ENCODE measurements around the gene PDC.
"Not testable (repeated sequence)": the region's sequence is repeated elsewhere in the genome, so short reads cannot be mapped to it uniquely, and the experiment has no call there.

The PDC gene

DNA sequence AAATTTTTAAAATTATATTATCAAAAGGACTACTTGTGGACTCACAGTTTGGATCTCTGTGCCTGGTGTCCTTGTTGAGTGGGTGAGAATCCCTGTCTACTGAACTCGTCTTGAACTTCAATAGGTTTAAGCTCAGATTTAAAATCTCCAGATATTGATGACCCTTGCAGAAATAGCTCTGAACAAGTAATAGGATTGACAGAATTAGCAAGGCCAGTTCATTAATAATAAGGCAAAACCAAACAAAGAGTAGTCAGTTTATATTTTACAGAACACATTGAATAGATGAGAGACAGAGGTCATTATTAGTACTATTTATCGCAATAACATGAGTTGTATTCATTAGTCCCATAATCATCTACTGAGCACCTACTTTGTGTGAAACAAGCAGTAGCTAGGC, at the start of gene PDC:
Gene PDC (minus strand): TSS at position 101 of the 400 bp plus-strand sequence. CDS start 11,655 bp downstream, outside the sequence.
- DNase-seq: no peak

DNA sequence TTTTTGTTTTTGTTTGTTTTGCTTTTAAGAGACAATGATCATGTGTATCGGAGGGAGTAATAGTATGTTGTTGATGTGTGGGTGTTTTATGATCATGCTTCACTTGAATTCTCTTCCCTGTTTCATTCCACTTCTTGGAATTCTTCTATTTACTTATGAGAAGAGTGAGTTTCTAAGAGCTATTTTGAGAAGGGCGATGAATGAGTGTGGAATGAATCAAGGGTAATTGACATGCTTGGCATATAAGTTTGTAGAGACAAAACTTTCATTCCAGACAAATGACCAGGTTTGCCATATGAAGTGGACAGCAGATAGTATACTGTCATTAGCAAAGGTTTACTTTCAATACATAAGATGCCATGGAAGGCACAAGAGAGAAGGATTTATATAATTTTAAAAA, 42.3 kb upstream of the PDC start:
- no peak for DNase-seq

DNA sequence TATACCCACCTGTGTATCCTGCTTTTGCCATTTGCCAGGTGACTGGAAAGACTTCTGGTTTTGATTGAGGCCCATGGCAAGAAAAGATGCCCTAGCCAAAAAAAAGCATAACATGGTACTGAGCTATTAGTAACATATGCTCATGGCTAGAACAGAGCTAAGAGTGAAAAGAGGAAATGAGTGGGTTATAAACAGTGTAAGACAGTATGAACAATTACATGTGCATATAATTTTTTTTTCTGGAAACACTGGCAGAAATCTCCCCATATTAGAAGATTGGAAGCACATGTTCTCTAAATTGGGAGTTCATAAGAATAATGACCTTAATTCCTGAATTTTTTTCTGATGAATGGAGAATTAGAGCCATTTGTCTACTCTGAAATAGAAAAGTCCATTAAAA, 41.2 kb upstream of the PDC start:
- no peak for DNase-seq

DNA sequence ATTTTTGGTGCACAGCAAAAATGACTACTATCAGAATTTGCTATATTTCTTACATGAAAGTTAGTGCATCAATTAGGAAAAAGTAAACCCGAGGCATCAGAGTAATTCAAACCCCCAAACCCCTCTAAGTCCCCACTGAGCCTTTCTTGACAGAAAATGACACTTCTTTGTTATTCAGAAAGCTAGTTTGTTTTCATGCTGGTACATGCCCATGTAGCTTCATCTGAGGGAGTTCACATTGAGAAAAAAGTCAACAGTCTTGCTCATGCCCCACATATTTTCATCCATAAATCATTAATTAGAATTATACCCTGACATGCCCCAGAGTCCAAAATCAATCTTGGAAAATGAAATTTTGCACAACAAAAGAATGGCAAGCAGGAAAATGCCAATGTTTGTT, 39.9 kb upstream of the PDC start:
- DNase-seq: no peak

DNA sequence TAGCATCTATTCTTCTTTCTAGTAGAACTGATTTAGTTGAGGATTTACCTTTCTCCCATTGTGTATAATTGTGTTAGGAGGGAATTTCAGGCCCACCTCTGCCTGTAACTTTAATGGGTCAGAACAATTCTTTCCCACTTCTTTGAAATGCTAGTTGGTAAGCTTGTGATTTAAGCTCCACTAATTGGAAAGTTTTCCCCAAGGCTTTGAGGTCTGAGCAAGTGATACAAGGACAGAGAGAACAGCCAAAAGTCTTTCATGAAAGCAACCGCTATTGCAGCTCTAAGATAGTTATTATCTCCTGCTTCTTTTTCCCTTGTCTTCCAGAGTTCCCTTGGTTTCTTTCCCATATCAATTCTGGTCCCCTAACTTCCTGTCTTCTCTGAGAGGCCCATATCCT, 38.7 kb upstream of the PDC start:
- DNase-seq: no peak

DNA sequence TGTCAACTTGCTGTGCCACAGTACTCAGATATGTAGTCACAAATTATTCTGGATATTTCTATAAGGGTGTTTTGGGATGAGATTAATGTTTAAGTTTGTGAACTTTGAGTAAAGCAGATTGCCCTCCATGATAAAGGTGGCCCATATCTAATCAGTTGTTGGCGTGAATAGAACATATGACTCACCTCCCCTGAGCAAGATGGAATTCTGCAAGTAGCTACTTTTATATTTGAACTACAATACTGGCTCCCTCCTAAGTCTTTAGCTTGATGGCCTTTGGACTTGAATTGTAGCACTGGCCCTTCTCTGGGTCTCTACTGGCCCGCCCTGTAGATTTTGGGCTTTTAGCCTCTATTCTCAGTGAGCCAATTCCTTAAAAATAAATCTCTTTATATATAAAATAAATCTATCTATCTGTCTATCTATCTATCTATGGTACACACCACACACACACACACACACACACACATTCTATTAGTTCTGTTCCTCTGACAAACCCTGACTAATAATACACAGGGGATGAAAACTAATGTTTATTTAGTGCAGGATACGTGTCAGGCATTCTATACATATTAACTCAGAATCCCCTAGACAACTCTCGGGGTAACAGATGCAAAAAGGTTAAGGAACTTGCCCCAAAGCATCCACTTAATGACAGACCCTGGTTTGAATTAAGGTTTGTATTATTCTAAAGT, 37.9 kb upstream of the PDC start:
- DNase-seq: no peak

DNA sequence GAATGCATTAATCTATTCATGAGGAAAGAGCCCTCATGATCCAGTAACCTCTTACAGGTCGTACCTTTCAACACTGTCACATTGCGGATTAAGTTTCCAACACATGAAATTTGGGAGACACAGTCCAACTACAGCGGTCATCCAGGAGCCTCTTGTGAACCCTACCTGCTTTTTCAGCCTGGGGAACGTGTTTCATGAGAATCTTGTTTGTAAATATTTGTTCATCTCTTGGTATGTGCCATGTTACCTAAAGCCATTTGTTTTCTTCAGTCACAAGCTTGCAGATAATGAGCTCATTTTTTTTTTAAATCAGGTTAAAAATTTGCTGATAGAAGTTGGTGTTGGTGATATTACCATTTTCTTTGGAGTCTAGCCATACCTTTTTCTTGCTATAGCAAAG, 37.2 kb upstream of the PDC start:
- DNase-seq: no peak

DNA sequence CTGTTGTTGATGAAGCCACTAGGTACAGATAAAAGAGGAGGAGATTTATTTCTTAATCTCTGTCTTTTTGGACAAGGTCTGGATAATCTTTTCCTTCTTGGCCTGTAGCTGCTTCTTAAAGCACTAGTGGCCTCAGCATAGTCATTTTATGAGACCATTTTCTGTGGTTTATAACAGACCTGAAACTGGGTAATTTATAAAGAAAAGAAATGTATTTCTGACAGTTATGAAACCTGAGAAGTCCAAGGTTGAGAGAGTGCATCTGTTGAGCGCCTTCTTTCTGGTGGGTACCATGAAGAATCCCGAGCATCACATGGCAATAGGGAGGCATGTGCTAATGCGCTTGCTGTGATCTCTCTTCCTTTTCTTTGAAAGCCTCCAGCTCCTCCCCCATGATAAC, 36.7 kb upstream of the PDC start:
- DNase-seq: no peak

DNA sequence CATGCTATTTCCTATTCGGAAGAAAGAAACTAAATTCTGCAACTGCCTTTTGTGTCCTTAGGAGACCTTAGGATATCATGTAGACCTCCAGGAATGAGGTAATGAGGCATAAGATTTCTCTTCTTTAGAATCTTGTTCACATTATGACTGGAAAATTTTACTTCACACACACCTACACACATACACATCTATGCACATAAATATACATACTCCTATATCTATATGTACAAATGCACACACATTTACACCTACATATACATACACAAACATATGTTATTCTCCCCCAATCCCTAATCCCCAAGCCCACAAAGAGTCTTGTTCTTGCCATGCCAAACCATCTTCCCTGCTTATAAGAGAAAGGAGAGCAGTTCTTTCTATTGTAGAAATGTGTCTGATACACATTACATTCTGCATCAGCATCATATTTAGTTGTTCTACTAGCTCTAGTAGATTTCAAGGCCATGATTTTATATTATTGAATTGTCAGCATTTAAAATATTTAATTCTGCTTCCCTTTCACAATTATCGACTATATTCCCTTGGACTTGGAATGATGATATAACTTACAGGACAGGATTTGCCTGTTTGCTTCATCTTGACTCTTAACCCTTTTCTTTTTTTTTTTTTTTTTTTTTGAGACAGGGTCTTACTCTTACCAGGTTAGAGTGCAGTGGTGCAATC, 35.4 kb upstream of the PDC start:
- no peak for DNase-seq

DNA sequence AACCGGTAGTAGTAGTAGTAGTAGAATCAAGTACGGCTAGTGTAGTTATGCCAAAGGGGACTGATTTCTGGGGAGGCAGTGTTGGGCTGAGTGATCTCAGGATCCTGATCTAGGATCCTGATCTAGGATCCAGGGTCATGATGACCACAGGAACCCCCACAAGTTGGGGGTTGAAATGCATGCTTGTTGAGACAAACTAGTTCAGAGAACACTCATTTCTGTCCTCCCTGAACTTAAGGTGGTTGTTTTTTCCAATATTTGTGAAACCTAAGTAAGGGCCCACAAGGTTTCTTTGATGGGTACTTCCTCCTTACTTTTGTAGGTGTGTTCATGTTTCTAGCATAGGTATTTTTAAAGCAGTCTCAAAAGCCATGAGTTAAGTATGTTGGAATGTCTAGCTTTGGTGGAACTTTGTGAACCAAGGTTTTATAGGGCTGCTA, 33.9 kb upstream of the PDC start:
- no peak for DNase-seq

DNA sequence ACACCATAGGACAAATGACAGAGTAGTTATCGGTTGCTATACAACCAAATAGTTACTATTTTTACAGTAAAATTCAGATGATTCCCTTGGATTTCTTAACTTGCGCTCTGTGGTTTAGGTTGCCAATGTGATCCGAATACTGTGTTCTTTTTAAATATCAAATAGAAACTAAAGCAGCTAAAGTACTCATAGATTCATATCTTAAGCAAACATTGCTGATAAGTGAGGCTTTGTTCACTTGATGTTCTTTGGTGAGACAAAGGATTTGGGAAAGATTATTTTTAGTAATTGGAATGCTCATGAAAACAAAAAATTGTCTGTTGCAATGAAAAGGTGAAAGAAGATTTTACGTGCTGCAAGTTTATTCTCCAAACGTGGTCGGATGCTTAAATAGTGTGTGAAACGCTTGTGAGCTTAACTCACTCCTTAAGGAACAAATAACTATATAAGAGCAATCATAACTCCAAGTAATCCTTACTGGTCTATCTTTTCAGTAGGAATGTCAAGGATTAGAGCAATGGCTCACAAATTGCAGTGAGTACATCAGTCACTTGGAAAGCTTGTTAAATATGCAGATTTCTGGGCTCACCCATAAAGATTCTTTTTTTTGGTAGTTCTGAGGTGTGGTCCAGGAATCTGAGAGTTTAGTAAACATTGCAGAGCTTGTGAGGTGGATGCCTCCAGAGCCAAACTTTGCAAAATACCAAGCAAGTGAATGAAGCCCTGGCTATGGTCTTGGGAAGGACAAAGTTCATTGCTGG, 31.8 kb upstream of the PDC start:
- DNase-seq: no peak

DNA sequence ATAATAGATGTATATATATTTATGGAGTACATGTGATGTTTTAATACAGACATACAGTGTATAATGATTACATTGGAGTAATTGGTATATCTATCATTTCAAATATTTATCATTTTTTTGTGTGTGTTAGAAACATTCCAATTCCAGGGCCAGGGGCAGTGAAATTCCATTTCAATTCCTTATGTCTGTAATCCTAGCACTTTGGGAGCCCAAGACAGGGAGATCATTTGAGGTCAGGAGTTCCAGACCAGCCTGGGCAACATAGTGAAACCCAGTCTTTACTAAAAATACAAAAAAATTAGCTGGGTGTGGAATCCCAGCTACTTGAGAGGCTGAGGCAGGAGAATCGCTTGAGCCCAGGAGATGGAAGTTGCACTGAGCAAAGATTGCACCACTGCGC, 30.4 kb upstream of the PDC start:
- no peak for DNase-seq

DNA sequence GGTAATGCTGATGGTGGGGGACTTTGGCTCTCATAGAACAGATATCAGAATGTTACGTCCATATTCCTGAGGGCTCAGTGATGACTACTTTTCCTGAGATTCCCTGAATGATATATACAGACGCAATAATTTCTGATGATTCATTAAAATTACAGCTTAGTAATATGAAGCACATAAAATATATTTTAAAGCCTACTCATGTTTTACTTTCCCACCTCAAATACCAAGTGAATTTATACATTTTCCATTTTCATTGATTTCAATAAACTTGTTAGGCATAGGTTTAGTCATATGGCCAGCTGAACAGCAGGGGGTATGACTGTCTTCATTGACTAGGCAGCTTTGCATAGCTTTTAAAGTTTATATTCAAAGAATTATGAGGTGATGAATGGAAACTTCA, 26.2 kb upstream of the PDC start:
- no peak for DNase-seq

DNA sequence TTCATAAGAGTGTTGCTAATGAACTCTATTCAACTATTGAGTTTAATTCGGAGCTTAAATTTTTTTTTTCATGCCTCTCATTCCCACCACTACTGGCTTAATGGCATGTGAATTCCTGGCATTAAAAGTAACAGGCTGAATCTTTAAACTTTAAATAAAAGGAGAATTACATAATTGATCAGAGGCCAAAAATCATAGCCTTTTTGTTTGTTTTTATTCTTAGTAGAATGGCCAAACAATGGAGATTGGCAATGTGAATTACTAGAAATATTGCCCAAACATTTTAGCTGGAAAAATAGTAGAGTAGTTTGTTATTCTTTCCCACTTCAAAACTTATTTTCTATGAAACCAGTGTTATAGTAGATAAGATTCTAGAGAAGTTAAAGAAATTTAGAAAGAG, 25.1 kb upstream of the PDC start:
- no peak for DNase-seq

DNA sequence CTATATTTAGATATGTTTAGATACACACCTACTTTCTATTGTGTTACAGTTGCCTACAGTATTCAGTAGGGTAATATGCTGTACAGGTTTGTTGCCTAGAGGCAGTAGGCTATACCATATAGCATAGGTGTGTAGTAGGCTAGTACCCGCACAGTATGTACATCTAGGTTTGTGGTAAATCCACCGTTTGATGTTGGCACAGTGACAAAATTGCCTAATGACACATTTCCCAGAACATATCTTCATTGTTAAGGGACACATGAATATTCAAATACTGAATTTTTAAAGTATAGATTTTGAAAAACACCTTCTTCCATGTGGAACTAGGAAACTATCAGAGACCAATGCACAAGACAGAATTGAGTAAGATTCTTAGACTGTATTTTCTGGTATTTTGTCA, 22.6 kb upstream of the PDC start:
- DNase-seq: no peak

DNA sequence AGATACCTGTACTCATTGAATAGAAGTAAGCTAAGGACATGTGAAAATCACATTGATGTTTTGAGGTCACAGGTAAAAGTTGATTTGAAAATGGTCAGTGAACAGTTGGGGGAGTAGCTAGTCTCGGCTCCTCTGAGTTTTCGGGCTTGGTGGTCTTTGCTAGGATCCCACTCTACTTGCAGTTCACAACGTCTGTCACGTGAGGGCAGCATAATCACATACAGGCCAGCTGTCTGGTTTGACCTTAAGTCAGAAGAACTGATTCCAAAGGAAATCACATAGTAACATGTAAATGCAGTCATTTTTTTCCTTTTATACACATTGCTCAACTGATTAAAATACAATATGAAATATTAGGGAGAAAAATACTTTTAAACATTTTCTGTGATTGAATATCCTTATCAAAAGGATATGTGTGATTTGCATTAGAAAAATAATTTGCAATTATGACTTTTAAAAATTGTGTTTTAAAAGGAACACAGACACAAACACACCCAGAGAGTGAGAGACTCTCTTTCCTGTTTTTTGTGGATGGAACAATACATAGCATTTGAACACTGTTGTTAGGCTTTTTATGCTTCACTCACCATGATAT, 21.8 kb upstream of the PDC start:
- DNase-seq: no peak

DNA sequence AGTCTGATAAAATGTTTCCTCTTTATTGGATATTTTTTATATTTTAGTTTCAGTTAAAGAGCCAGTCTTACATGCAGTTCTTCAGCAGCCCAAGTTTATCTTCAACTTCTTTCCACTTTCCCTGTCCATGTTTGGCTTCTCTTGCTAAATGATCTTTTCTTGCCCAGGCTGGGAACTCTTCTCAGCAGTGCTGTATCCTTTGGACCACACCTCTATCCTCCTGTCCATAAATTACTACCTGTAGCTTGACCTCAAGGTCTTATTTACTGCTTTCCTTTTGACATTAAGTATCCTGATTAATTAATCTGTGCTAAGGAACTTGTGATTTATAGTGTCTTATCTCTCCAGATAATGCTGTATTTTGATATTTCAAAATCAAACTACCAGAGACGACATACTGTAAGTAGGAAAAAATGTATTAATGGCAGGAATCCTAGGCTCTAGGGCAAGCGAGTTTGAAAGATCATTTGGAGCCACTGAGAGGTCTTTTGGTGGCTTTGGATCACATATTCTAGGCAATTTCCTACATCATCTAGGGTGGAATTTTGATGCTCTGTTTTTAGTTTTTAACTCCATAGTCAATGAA, 20.5 kb upstream of the PDC start:
- DNase-seq: no peak

DNA sequence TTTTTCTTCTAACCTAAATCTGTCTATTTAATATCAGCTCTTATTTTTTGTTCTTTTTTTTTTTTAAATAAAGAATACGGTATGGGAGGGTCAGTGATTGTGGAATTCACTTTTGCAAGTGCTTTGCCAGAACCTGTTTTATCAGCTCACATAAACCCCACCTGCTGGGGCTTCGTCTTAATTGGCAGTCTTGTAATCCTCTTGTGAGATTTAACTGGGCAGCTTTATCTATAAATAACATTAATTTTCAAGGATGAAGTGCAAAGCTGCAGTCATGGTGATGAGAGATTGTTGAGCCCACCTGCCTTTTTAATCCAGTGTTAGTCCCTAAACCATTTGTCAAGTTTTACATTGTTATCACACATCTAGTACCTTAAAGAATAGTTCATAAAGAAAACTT, 18.2 kb upstream of the PDC start:
- no peak for DNase-seq

DNA sequence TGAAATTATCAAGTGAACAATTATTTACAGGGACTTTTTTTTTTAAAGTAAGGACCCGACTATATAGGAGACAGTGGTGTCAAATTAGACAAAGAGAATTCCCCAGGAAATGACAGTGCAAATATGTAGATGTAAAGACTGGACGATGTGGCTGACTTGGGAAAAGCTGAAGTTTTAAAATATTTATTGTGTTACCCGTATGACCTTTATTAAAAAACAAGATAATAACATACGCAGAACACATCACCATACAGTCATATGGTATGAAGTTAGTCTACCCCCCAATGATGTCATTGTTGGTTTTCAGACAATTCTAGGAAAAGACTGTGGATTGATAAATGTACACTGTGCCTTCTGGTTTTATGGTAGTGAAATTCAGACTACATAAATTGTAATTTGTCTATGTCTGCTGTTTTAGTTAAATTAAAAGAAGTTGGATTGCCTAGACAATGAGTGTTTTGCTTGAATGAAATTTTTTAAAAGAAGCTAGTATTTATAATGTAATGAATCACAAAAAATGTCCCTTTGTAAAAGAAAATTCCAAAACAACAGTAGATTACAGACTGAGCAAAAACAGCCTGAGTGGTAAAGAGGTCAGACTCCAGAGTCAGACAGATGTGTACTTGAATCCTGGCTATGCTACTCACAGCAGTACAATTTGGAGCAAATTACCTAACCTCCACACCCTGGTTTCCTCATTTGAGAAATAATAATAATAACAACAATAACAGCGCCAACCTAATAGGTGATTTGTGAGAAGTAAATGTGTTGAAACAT, 15.5 kb upstream of the PDC start:
- no peak for DNase-seq

DNA sequence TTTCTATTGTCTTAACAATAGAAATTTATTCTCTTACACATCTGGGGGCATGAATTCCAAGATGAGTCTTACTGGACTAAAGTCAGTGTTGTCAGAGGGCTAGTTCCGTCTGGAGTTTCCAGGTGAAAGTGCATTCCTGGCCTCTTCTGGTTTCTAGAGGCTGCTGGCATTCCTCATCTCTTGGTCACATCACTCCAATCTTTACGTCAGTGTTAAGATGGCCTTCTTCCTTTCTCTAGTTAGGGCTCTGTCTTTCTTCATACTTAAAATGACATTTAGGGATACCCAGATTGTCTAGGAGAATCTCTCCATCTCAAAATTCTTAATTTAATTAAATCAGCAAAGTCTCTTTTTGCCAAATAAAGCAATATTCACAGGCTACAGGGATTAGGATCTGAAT, 13.3 kb upstream of the PDC start:
- no peak for DNase-seq

DNA sequence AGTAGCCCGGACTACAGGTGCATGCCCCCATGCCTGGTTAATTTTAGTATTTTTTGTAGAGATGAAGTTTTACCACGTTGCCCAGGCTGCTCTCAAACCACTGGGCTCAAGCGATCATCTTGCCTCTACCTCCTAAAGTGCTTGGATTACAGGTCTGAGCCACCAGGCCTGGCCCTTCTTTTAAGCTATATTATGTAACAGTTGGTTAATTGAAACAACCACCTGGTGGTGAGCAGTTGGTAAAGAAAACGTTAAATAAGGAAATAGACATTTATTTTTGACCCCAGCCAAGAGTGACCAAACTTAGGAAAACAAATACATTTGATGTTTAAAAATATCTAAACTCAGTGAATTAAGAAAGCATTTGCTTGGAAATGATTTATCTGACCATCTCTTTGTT, 12.1 kb upstream of the PDC start:
- DNase-seq: no peak

DNA sequence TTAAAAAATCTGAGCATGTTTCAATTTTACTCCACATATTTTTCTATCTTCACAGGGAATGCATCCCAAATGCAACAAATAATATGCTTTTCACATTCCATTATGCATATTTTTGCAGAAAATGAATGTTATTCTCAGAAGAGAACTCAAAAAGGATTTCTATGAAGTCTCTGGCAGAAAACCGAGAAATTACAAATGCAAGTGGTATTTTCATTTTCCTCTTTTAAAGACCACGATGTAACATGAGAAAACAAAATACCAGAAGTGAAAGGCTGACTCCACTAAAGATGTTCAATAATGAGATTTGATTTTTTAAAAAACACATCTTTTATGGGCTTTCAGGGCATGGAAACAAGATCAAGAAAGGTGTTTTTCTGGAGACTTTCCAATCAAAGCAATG, 5.0 kb upstream of the PDC start:
- DNase-seq: no peak

DNA sequence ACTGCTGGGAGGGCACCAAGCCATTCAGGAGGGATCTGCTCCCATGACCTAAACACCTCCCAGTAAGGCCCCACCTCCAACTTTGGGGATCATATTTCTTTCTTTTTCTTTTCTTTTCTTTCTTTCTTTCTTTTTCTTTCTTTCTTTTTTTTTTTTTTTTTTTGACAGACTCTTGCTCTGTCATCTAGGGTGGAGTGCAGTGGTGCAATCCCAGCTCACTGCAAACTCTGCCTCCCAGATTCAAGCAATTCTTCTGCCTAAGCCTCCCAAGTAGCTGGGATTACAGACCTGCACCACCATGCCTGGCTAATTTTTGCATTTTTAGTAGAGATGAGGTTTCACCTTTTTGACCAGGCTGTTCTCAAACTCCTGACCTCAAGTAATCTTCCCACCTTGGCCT, 4.6 kb upstream of the PDC start:
- DNase-seq: not testable (repeated sequence)

Data from NCI-H2029 (cell line).